T-cell (primary cell): Measurements from ENCODE around the gene TOX4. TPM values are rescaled to one million over a fixed set of nuclear protein-coding genes. Genes with fewer than 3 reads are reported as not detected.

Experiments used
- ATAC-seq, 4 experiments: fragments of 200-7000 bp in 3 of 4; fragments of 150-1000 bp in 1 of 4; cut with Tn5 transposase; replicated peaks in 1 of 4; 1 replicate in 3 of 4; 2 replicates in 1 of 4; pipeline ENCODE4 v1.10.0; 2021; ENCODE audit warnings: moderate library complexity in 3 of 4, mild to moderate bottlenecking in 2 of 4, moderate number of reproducible peaks in 1 of 4
- CTCF ChIA-PET, 2 donors: fragments of 300-600 bp; sonication (Branson Sonifier 250); formaldehyde crosslinking; loops; one replicate each; lab custom pipeline; 2022; ENCODE audit warnings: antibody characterized with exemption in 2 of 2; lab: Charles Lee
- POLR2A ChIA-PET, 2 donors: fragments of 300-600 bp; sonication (Branson Sonifier 250); formaldehyde crosslinking; loops; one replicate each; lab custom pipeline; 2022; ENCODE audit warnings: antibody characterized with exemption in 2 of 2; lab: Charles Lee
- DNase-seq, 35 experiments: peaks; one replicate each; pipeline versions ENCODE4 v3.0.0 to v3.0.0-alpha.2; 2013 to 2023
- H3K27ac ChIP-seq: one replicate; pipeline ENCODE4 v1.5.1; 2013; ENCODE audit warnings: low read length
- H3K27me3 ChIP-seq, 2 experiments: replicated peaks in 1 of 2; 1 replicate in 1 of 2; 2 replicates in 1 of 2; pipeline versions ENCODE4 v1.6.1 to v1.7.0; 2013; ENCODE audit warnings: low read length in 1 of 2, mixed read lengths in 1 of 2; ENCODE audit not compliant: control insufficient read depth in 2 of 2, insufficient read depth in 2 of 2; ENCODE audit errors: extremely low read depth in 1 of 2
- H3K36me3 ChIP-seq, 2 donors: 1 replicate in 1 of 2; 2 replicates in 1 of 2; pipeline versions ENCODE4 v1.6.1 to v1.7.0; 2013; ENCODE audit warnings: low read length in 1 of 2; ENCODE audit not compliant: control insufficient read depth in 2 of 2, insufficient read depth in 1 of 2; ENCODE audit errors: extremely low read depth in 1 of 2
- H3K4me1 ChIP-seq, 2 experiments: 1 replicate in 1 of 2; 2 replicates in 1 of 2; pipeline versions ENCODE4 v1.6.1 to v1.7.0; 2013; ENCODE audit warnings: low read length in 2 of 2, mixed read lengths in 1 of 2; ENCODE audit not compliant: insufficient read depth in 2 of 2, control insufficient read depth in 1 of 2; ENCODE audit errors: extremely low read depth in 1 of 2
- H3K4me3 ChIP-seq, 2 donors: 1 replicate in 1 of 2; 2 replicates in 1 of 2; pipeline versions ENCODE4 v1.5.1 to v1.7.0; 2013; ENCODE audit warnings: mild to moderate bottlenecking in 2 of 2, low read length in 1 of 2, moderate library complexity in 1 of 2; ENCODE audit not compliant: control insufficient read depth in 1 of 2; ENCODE audit errors: extremely low read depth in 1 of 2
- H3K9me3 ChIP-seq: 2 replicates; pipeline ENCODE4 v1.7.0; 2013
- H3K27ac Mint-ChIP-seq, 2 donors: one replicate each; pipeline ENCODE4 v1.8.0; 2020 to 2021; ENCODE audit warnings: mild to moderate bottlenecking in 2 of 2, mixed read lengths in 2 of 2
- H3K27me3 Mint-ChIP-seq, 2 donors: one replicate each; pipeline ENCODE4 v1.8.0; 2021 to 2022; ENCODE audit warnings: mixed read lengths in 2 of 2
- H3K36me3 Mint-ChIP-seq: one replicate; pipeline ENCODE4 v1.8.0; 2021; ENCODE audit warnings: mixed read lengths
- H3K4me1 Mint-ChIP-seq, 3 donors: one replicate each; pipeline ENCODE4 v1.8.0; 2020 to 2022; ENCODE audit warnings: mixed read lengths in 3 of 3, mild to moderate bottlenecking in 1 of 3
- H3K4me3 Mint-ChIP-seq, 3 donors: one replicate each; pipeline ENCODE4 v1.8.0; 2020 to 2022; ENCODE audit warnings: mild to moderate bottlenecking in 3 of 3, mixed read lengths in 3 of 3, moderate library complexity in 3 of 3
- H3K9me3 Mint-ChIP-seq, 3 donors: one replicate each; pipeline ENCODE4 v1.8.0; 2020 to 2022; ENCODE audit warnings: mixed read lengths in 3 of 3
- WGBS: methylation state at CpG from one replicate; pipeline ENCODE4 v1.1.5; 2013; ENCODE audit warnings: missing lambda C conversion rate; ENCODE audit not compliant: insufficient coverage; 5-methylcytosine and 5-hydroxymethylcytosine counted together
- total RNA-seq, 35 experiments: library from RNA in 6 of 35; stranded (reverse) in 6 of 35; fragments of 120-200 nt in 1 of 35; gene quantifications; one replicate each; pipeline versions ENCODE4 v1.2.1 to v1.2.4 and lab custom pipeline; 2013 to 2026

Gene TOX4
- total RNA-seq, 5 donors from 2014 or later (not counting 1 experiment from before 2014, with no cell fraction given), result 68.7 to 95.6 (median 78.9) TPM

DNA sequence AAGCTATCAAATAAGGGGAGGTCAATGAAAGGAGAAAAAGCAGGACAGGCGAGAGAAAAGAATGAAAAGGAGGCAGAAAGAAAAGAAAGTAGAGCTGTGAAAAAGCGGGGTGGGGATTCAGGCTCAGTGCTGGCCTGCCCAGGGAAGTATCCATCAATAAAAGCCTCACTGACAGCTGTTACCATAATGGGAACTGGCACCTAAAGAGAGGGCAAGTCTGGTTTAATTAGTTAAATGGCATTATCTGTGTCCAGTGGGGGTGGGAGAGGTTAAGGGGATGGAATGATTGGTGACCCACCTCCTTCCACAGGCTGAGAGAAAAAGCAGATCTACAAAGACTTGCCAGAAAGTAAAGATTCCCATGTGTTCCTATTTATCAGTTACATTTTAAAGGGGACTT, 41.7 kb downstream of the TOX4 start:
- Histone ChIP-seq H3K4me3 (no peak overlapping the region), H3K9me3 (no peaks in the 10 kb centered on the region), H3K27me3 (peaks cover 0 to 6% of the 10 kb centered on the region in 2 experiments), H3K27ac (no peak overlapping the region), H3K4me1 (no peaks in the 10 kb centered on the region), H3K36me3 (peaks cover 0 to 3% of the 10 kb centered on the region in 2 donors)
- no peak for DNase-seq
- Mint-ChIP-seq H3K36me3 (no peaks in the 10 kb centered on the region), H3K27me3 (peaks cover 0 to 2% of the 10 kb centered on the region in 2 donors), H3K4me1 (peaks cover 0 to 7% (median 2%) of the 10 kb centered on the region in 3 donors), H3K27ac (no peak overlapping the region), H3K4me3 (no peak overlapping the region), H3K9me3 (no peaks in the 10 kb centered on the region)
- ChIA-PET POLR2A (no interaction called here), CTCF (interaction anchor here in 1 of 2 donors (1.4 kb wide), 1 partner anchor 20 kb away, joined by 8 read pairs; no protein-coding TSS in a partner anchor)
- ATAC-seq, result no peak
- WGBS, result 100% methylated on average over 2 of the region's 2 CpGs

DNA sequence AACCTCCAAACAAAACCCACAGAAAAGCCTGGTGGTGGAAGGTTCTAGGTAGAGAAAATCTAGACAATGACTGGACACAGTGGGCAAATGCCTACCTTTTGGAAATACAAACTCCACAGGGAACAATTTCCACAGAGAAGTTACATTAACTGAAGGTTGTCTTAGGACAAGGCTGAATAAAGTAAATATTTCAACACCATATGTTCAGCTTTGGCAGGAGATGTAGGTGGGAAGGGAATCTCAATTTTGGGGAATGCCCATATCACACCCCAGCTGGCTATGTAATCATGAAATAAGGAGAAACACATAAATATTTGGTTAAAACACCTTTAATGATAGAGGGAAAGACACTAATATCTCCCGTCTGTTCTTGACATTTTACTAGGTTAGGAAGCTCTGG, 43.8 kb downstream of the TOX4 start:
- H3K27ac ChIP-seq, result no peak overlapping the region
- no CpG with 5 or more reads among the region's 1 CpG for WGBS
- Mint-ChIP-seq H3K27ac (no peak overlapping the region), H3K4me1 (peaks cover 7 to 13% (median 7%) of the 10 kb centered on the region in 3 donors), H3K4me3 (no peak overlapping the region), H3K27me3 (peaks cover 0 to 2% of the 10 kb centered on the region in 2 donors), H3K9me3 (no peaks in the 10 kb centered on the region), H3K36me3 (no peaks in the 10 kb centered on the region)
- CTCF ChIA-PET, result no interaction called here
- POLR2A ChIA-PET, result no interaction called here
- DNase-seq (no peak), ATAC-seq (no peak)
- H3K4me3 ChIP-seq, result no peak overlapping the region
- H3K9me3 ChIP-seq, result no peaks in the 10 kb centered on the region
- peaks cover 0 to 3% of the 10 kb centered on the region in 2 donors for H3K36me3 ChIP-seq
- peaks cover 0 to 5% of the 10 kb centered on the region in 2 experiments for H3K4me1 ChIP-seq
- peaks cover 0 to 4% of the 10 kb centered on the region in 2 experiments for H3K27me3 ChIP-seq

- ATAC-seq, result no peak
- Histone ChIP-seq H3K27ac (no peak overlapping the region), H3K36me3 (peaks cover 0 to 3% of the 10 kb centered on the region in 2 donors), H3K27me3 (peaks cover 0 to 4% of the 10 kb centered on the region in 2 experiments), H3K4me1 (peaks cover 1 to 8% of the 10 kb centered on the region in 2 experiments), H3K9me3 (no peaks in the 10 kb centered on the region), H3K4me3 (no peak overlapping the region)
- Mint-ChIP-seq H3K27me3 (peaks cover 0 to 2% of the 10 kb centered on the region in 2 donors), H3K9me3 (no peaks in the 10 kb centered on the region), H3K4me3 (no peak overlapping the region), H3K27ac (no peak overlapping the region), H3K4me1 (peaks cover 8 to 13% (median 8%) of the 10 kb centered on the region in 3 donors), H3K36me3 (no peaks in the 10 kb centered on the region)
- DNase-seq, result no peak
- ChIA-PET POLR2A (no interaction called here), CTCF (no interaction called here)
- WGBS, result 82% methylated on average over 1 of the region's 2 CpGs
Measured at GRCh38 chr14:21521501-21521900, 44.5 kb downstream of the TOX4 start.

- CTCF ChIA-PET, result interaction anchor here in 1 of 2 donors (0.8 kb wide), 1 partner anchor 313 kb away, joined by 3 read pairs; no protein-coding TSS in a partner anchor
- Mint-ChIP-seq H3K9me3 (no peaks in the 10 kb centered on the region), H3K4me1 (peaks cover 17 to 21% (median 18%) of the 10 kb centered on the region in 3 donors), H3K27me3 (no peaks in the 10 kb centered on the region), H3K4me3 (no peak overlapping the region), H3K27ac (no peak overlapping the region), H3K36me3 (no peaks in the 10 kb centered on the region)
- ATAC-seq (no peak), DNase-seq (no peak)
- Histone ChIP-seq H3K36me3 (peaks cover 0 to 3% of the 10 kb centered on the region in 2 donors), H3K4me3 (no peak overlapping the region), H3K9me3 (no peaks in the 10 kb centered on the region), H3K27ac (no peak overlapping the region), H3K27me3 (no peaks in the 10 kb centered on the region), H3K4me1 (peaks cover 9 to 15% of the 10 kb centered on the region in 2 experiments)
- WGBS, result 80% methylated on average over 5 of the region's 7 CpGs
- POLR2A ChIA-PET, result no interaction called here
Measured at GRCh38 chr14:21523203-21523602, 46.2 kb downstream of the TOX4 start.

DNA sequence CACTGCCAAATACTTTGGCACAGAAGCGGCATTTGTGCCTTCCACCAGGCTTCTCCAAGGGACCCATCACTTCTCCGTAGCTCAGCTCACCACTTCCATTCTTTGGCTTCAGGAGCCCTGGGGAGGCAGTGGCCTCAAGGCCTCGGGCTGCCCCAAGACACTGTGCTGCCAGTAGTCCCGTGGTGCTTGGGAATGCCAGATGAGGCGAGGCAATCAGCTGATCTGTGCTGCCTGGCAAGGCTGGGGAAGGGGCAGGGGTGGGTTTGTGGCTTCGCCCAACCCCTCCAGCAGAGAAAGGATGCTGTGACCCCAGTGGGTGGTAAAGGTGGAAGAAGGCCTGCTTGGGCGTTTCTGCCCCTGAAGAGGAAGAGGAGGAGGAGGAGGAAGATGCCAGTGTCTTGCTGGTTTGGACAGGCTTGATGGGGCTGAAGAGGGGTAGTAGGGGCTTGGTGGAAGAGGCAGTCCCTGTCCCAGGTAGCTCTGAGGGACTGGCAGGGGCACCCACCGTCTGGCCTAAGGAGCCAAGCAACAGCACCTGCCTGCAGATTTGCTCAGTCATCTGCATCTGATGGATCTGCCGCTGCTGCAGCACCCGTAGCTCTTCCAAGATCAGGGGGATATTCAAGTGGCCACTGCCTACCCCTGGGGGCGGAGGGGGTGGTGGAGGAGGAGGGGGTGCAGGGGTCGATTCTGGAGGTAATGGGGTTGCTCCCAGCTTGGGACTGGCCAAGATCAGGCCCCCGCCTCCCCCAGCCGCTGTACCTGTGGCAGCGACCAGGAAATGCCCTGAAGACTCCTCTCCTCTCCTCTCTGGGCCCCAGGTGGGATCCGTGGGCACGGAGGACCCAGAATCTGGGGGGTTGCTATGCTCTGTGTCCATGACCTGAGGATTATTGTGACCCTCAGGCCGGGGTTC, 47.8 kb downstream of the TOX4 start:
- CTCF ChIA-PET, result interaction anchor here (0.6 to 3.2 kb wide), 5 partner anchors 19 to 1069 kb away, joined by 3 to 21 read pairs (median 3); no protein-coding TSS in a partner anchor
- DNase-seq (no peak), ATAC-seq (no peak)
- Histone ChIP-seq H3K27me3 (no peaks in the 10 kb centered on the region), H3K4me1 (peaks cover 9 to 15% of the 10 kb centered on the region in 2 experiments), H3K27ac (no peak overlapping the region), H3K9me3 (no peaks in the 10 kb centered on the region), H3K4me3 (no peak overlapping the region), H3K36me3 (peaks cover 0 to 3% of the 10 kb centered on the region in 2 donors)
- Mint-ChIP-seq H3K9me3 (no peaks in the 10 kb centered on the region), H3K4me1 (peaks cover 17 to 21% (median 18%) of the 10 kb centered on the region in 3 donors), H3K27me3 (no peaks in the 10 kb centered on the region), H3K27ac (peak overlapping the region; percentile 9 to 66), H3K4me3 (peak overlapping the region; percentile 72 to 85 (median 81)), H3K36me3 (no peaks in the 10 kb centered on the region)
- WGBS, result 90% methylated on average over 11 of the region's 18 CpGs
- POLR2A ChIA-PET, result no interaction called here

- Histone ChIP-seq H3K4me1 (peaks cover 9 to 15% of the 10 kb centered on the region in 2 experiments), H3K9me3 (no peaks in the 10 kb centered on the region), H3K27ac (no peak overlapping the region), H3K4me3 (peak overlapping the region in 1 of 2 donors; percentile 70), H3K27me3 (no peaks in the 10 kb centered on the region), H3K36me3 (peaks cover 0 to 3% of the 10 kb centered on the region in 2 donors)
- no peak for DNase-seq
- WGBS, result 78% methylated on average over 4 of the region's 12 CpGs
- Mint-ChIP-seq H3K4me3 (peak overlapping the region; percentile 72 to 85 (median 81)), H3K27me3 (no peaks in the 10 kb centered on the region), H3K27ac (peak overlapping the region; percentile 9 to 66), H3K4me1 (peaks cover 17 to 21% (median 18%) of the 10 kb centered on the region in 3 donors), H3K36me3 (no peaks in the 10 kb centered on the region), H3K9me3 (no peaks in the 10 kb centered on the region)
- ChIA-PET CTCF (interaction anchor here (0.5 to 3.2 kb wide), 6 partner anchors 8 to 140 kb away, joined by 3 to 21 read pairs (median 4); partner anchors contain the start of gene METTL3 (in 1 of the 2)), POLR2A (interaction anchor here in 1 of 2 donors (1.2 kb wide), 1 partner anchor 15 kb away, joined by 8 read pairs; the partner anchor contains the start of gene METTL3)
- ATAC-seq, result no peak
Measured at GRCh38 chr14:21525571-21525961, 48.6 kb downstream of the TOX4 start.
